Endothelial cell (in vitro differentiated cells): ENCODE data around the gene LRRC73. TPM values are rescaled to one million over a fixed set of nuclear protein-coding genes. Genes with fewer than 3 reads are reported as not detected.

Source experiments
- DNase-seq: peaks from one replicate; pipeline ENCODE4 v3.0.0; 2021; ENCODE audit warnings: low spot score
- H3K27ac Mint-ChIP-seq: one replicate; pipeline ENCODE4 v1.8.0; 2021; ENCODE audit warnings: mixed read lengths, inconsistent platforms; ENCODE audit not compliant: unreplicated experiment
- H3K27me3 Mint-ChIP-seq: one replicate; pipeline ENCODE4 v1.8.0; 2021; ENCODE audit warnings: mild to moderate bottlenecking, moderate library complexity, mixed read lengths, inconsistent platforms; ENCODE audit not compliant: unreplicated experiment
- H3K36me3 Mint-ChIP-seq: one replicate; pipeline ENCODE4 v1.8.0; 2021; ENCODE audit warnings: mild to moderate bottlenecking, low read depth, mixed read lengths, inconsistent platforms; ENCODE audit not compliant: unreplicated experiment
- H3K4me1 Mint-ChIP-seq: one replicate; pipeline ENCODE4 v1.8.0; 2021; ENCODE audit warnings: mild to moderate bottlenecking, mixed read lengths, inconsistent platforms; ENCODE audit not compliant: unreplicated experiment
- H3K4me3 Mint-ChIP-seq: one replicate; pipeline ENCODE4 v1.8.0; 2021; ENCODE audit warnings: mild to moderate bottlenecking, mixed read lengths, inconsistent platforms; ENCODE audit not compliant: unreplicated experiment
- H3K9me3 Mint-ChIP-seq: one replicate; pipeline ENCODE4 v1.8.0; 2021; ENCODE audit warnings: mixed read lengths, inconsistent platforms; ENCODE audit not compliant: unreplicated experiment
- total RNA-seq: library from RNA; stranded (reverse); fragmentation: NEBNext Ultra II Directional; extraction: Animal tissue kit (Norgen Biotek cat#: 25700); gene quantifications from one replicate; pipeline ENCODE4 v1.2.1, GENCODE V29; 2021; ENCODE audit not compliant: unreplicated experiment
- TF ChIP-seq, protein P1 (sequence below): fragments of 200-600 bp; sonication (generic); IDR thresholded peaks from one replicate; pipeline ENCODE4 v1.5.0; 2021; ENCODE audit warnings: antibody characterized with exemption; ENCODE audit not compliant: unreplicated experiment

LRRC73 gene
- total RNA-seq, 1 donor from 2014 or later: 0.28 TPM

DNA sequence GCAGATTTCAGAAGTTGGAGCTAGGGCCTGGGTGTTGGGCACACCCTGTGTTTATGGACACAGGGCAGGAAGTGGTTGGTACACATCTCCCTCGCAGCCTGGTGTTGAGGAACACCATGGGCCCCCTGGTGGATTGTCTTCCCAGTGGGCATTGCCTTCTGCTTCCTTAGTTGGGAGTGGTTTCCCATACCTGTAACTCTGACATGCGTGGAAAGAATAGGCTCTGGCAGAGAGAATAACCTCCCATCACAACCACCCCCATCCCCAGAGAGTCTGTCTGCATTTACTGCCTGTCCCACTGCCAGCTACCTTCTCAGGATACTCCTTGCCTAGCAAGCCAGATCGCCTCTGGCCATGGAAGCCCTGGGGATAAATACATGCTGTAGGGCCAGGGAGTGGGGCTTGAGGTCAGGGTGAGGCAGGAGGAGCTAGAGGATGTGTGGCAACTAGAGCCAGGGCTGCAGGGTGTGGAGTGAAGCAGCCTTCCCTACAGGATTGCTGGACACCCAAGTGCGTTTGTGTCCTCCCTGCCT lies 14.7 kb downstream of the LRRC73 start:
- TF ChIP-seq, protein P1, sequence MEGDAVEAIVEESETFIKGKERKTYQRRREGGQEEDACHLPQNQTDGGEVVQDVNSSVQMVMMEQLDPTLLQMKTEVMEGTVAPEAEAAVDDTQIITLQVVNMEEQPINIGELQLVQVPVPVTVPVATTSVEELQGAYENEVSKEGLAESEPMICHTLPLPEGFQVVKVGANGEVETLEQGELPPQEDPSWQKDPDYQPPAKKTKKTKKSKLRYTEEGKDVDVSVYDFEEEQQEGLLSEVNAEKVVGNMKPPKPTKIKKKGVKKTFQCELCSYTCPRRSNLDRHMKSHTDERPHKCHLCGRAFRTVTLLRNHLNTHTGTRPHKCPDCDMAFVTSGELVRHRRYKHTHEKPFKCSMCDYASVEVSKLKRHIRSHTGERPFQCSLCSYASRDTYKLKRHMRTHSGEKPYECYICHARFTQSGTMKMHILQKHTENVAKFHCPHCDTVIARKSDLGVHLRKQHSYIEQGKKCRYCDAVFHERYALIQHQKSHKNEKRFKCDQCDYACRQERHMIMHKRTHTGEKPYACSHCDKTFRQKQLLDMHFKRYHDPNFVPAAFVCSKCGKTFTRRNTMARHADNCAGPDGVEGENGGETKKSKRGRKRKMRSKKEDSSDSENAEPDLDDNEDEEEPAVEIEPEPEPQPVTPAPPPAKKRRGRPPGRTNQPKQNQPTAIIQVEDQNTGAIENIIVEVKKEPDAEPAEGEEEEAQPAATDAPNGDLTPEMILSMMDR: peak; percentile 18
- Mint-ChIP-seq H3K27ac (no peak overlapping the region), H3K4me1 (peaks cover 33% of the 10 kb centered on the region), H3K36me3 (peaks cover 18% of the 10 kb centered on the region), H3K4me3 (no peak overlapping the region), H3K9me3 (no peaks in the 10 kb centered on the region), H3K27me3 (peaks cover 9% of the 10 kb centered on the region)
- DNase-seq: no peak

GRCh38 chr6:43494766-43495165 lies 15.4 kb downstream of the LRRC73 start:
- no peak overlapping the region for H3K27ac Mint-ChIP-seq
- DNase-seq: no peak
- H3K36me3 Mint-ChIP-seq: peaks cover 20% of the 10 kb centered on the region
- no peak overlapping the region for H3K4me3 Mint-ChIP-seq
- TF ChIP-seq, protein P1: no peak
- H3K4me1 Mint-ChIP-seq: peaks cover 29% of the 10 kb centered on the region
- peaks cover 9% of the 10 kb centered on the region for H3K27me3 Mint-ChIP-seq
- no peaks in the 10 kb centered on the region for H3K9me3 Mint-ChIP-seq

- Mint-ChIP-seq H3K4me3 (no peak overlapping the region), H3K4me1 (peaks cover 24% of the 10 kb centered on the region), H3K36me3 (peaks cover 17% of the 10 kb centered on the region), H3K9me3 (no peaks in the 10 kb centered on the region), H3K27ac (no peak overlapping the region), H3K27me3 (peaks cover 9% of the 10 kb centered on the region)
- TF ChIP-seq, protein P1: no peak
- DNase-seq: no peak
Measured at GRCh38 chr6:43494321-43494720, 15.8 kb downstream of the LRRC73 start.

DNA sequence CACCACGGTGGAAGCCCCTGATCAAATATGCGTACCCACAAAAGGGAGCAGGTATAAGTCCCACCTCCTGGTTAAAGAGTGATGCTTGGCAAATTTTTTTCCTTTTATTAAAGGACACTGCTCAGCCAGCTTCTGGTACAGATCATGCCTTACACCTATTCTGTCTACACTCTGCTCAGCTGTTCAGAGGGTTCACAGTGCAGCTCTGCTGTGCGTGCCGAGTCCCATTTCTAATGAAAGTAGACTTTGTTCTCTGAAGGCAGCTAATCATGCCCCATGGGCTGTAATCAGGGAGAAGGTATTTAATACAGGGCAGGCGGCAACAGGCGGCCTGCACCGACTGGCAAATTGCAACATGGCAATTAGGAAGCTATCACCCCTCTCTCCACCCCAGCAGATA lies 16.3 kb downstream of the LRRC73 start:
- TF ChIP-seq, protein P1: no peak
- peaks cover 23% of the 10 kb centered on the region for H3K4me1 Mint-ChIP-seq
- H3K9me3 Mint-ChIP-seq: no peaks in the 10 kb centered on the region
- H3K36me3 Mint-ChIP-seq: peaks cover 16% of the 10 kb centered on the region
- no peak for DNase-seq
- H3K4me3 Mint-ChIP-seq: no peak overlapping the region
- peaks cover 7% of the 10 kb centered on the region for H3K27me3 Mint-ChIP-seq
- no peak overlapping the region for H3K27ac Mint-ChIP-seq

GRCh38 chr6:43493230-43493629 lies 16.9 kb downstream of the LRRC73 start:
- no peaks in the 10 kb centered on the region for H3K9me3 Mint-ChIP-seq
- H3K36me3 Mint-ChIP-seq: peaks cover 16% of the 10 kb centered on the region
- TF ChIP-seq, protein P1: no peak
- DNase-seq: no peak
- peaks cover 6% of the 10 kb centered on the region for H3K27me3 Mint-ChIP-seq
- no peak overlapping the region for H3K27ac Mint-ChIP-seq
- H3K4me3 Mint-ChIP-seq: peak overlapping the region; percentile 78
- H3K4me1 Mint-ChIP-seq: peaks cover 20% of the 10 kb centered on the region
